Right atrium auricular region (tissue), 2 donors: ENCODE data around the gene PPARGC1A. TPM values are rescaled to one million over a fixed set of nuclear protein-coding genes. Genes with fewer than 3 reads are reported as not detected.

Experiments used
- DNase-seq: peaks from one replicate; pipeline ENCODE4 v3.0.0-alpha.2; 2019; ENCODE audit warnings: low spot score
- H3K27ac ChIP-seq, 2 donors: fragments of 200-600 bp; sonication (generic); 1 replicate in 1 of 2; 2 replicates in 1 of 2; pipeline ENCODE4 v1.5.1; 2016 to 2019
- H3K27me3 ChIP-seq, 2 donors: fragments of 200-600 bp; sonication (generic); one replicate each; pipeline versions ENCODE4 v1.5.1 to v1.6.0; 2017 to 2019
- H3K36me3 ChIP-seq: fragments of 200-600 bp; sonication (generic); one replicate; pipeline ENCODE4 v1.5.1; 2016
- H3K4me1 ChIP-seq, 2 donors: fragments of 200-600 bp; sonication (generic); one replicate each; pipeline versions ENCODE4 v1.5.1 to v1.6.0; 2017 to 2019
- H3K4me3 ChIP-seq, 2 donors: fragments of 200-600 bp; sonication (generic); 1 replicate in 1 of 2; 2 replicates in 1 of 2; pipeline ENCODE4 v1.5.1; 2017 to 2019; ENCODE audit warnings: mild to moderate bottlenecking in 1 of 2, moderate library complexity in 1 of 2
- H3K9me3 ChIP-seq, 2 donors: fragments of 200-600 bp; sonication (generic); one replicate each; pipeline ENCODE4 v1.5.1; 2019
- CTCF ChIP-seq, 2 donors: fragments of 200-600 bp; sonication (generic); IDR thresholded peaks; one replicate each; pipeline ENCODE4 v1.5.1; 2019; ENCODE audit warnings: antibody characterized with exemption in 2 of 2
- total RNA-seq, 2 donors: library from RNA; depleted of rRNA; stranded (reverse); fragments of >200 nt; gene quantifications; one replicate each; pipeline ENCODE4 v1.1.0, GENCODE V29; 2016

PPARGC1A gene
- total RNA-seq, 2 donors from 2014 or later, result 41.6 to 72.3 TPM

- no peak for DNase-seq
- no peak overlapping the region for H3K27ac ChIP-seq
These were observed 142.5 kb downstream of the PPARGC1A start for GRCh38 chr4:23747281-23747735.

GRCh38 chr4:23746672-23747071 is 143.2 kb downstream of the PPARGC1A start:
- no peak for TF ChIP-seq CTCF (IDR thresholded peaks at IDR 0.05)

More at GRCh38 chr4:23747281-23747735, 142.5 kb downstream of the PPARGC1A start:
- no peaks in the 10 kb centered on the region for H3K9me3 ChIP-seq
- no peaks in the 10 kb centered on the region for H3K36me3 ChIP-seq
- no peaks in the 10 kb centered on the region for H3K4me1 ChIP-seq
- H3K27me3 ChIP-seq, result no peaks in the 10 kb centered on the region
- no peak for TF ChIP-seq CTCF (IDR thresholded peaks at IDR 0.05)
- no peak overlapping the region for H3K4me3 ChIP-seq

GRCh38 chr4:23746027-23746426 is 143.8 kb downstream of the PPARGC1A start:
- no peak overlapping the region for H3K4me3 ChIP-seq
- TF ChIP-seq CTCF (IDR thresholded peaks at IDR 0.05), result no peak
- no peaks in the 10 kb centered on the region for H3K4me1 ChIP-seq
- no peak overlapping the region for H3K27ac ChIP-seq
- H3K9me3 ChIP-seq, result no peaks in the 10 kb centered on the region
- no peaks in the 10 kb centered on the region for H3K27me3 ChIP-seq
- H3K36me3 ChIP-seq, result no peaks in the 10 kb centered on the region
- no peak for DNase-seq

More at GRCh38 chr4:23746672-23747071, 143.2 kb downstream of the PPARGC1A start:
- no peaks in the 10 kb centered on the region for H3K9me3 ChIP-seq
- no peaks in the 10 kb centered on the region for H3K4me1 ChIP-seq
- H3K36me3 ChIP-seq, result no peaks in the 10 kb centered on the region
- no peaks in the 10 kb centered on the region for H3K27me3 ChIP-seq
- DNase-seq, result no peak
- H3K4me3 ChIP-seq, result no peak overlapping the region
- H3K27ac ChIP-seq, result no peak overlapping the region

- H3K9me3 ChIP-seq, result no peaks in the 10 kb centered on the region
- TF ChIP-seq CTCF (IDR thresholded peaks at IDR 0.05), result no peak
These were observed 144.5 kb downstream of the PPARGC1A start for GRCh38 chr4:23745377-23745776.

More at GRCh38 chr4:23745377-23745776, 144.5 kb downstream of the PPARGC1A start:
- Histone ChIP-seq H3K27ac (no peak overlapping the region), H3K27me3 (no peaks in the 10 kb centered on the region), H3K4me3 (no peak overlapping the region), H3K36me3 (no peaks in the 10 kb centered on the region), H3K4me1 (no peaks in the 10 kb centered on the region)
- DNase-seq, result no peak
